GM18873 (cell line): ENCODE data around the gene RO60.

Experiments
- ATAC-seq: cut with Tn5 transposase; IDR thresholded peaks from one replicate; pipeline ENCODE4 v1.9.1; 2021; ENCODE audit warnings: mild to moderate bottlenecking, moderate library complexity, moderate number of reproducible peaks; ENCODE audit not compliant: unreplicated experiment, low FRiP score

The RO60 gene

GRCh38 chr1:193060406-193060805 is 994 bp downstream of the RO60 start:
- ATAC-seq, result no peak

GRCh38 chr1:193060938-193061337 is 1.5 kb downstream of the RO60 start:
- ATAC-seq, result no peak

- no peak for ATAC-seq
These were observed 3.5 kb downstream of the RO60 start for GRCh38 chr1:193062698-193063463.

GRCh38 chr1:193065954-193066353 is 6.5 kb downstream of the RO60 start:
- no peak for ATAC-seq

- no peak for ATAC-seq
These were observed 7.2 kb downstream of the RO60 start for GRCh38 chr1:193066606-193067005.

GRCh38 chr1:193068013-193068412 is 8.6 kb downstream of the RO60 start:
- no peak for ATAC-seq

- ATAC-seq, result no peak
These were observed 10.5 kb downstream of the RO60 start for GRCh38 chr1:193069748-193070385.

GRCh38 chr1:193070386-193070753 is 11.0 kb downstream of the RO60 start:
- no peak for ATAC-seq

- no peak for ATAC-seq
These were observed 11.5 kb downstream of the RO60 start for GRCh38 chr1:193070942-193071341.

- no peak for ATAC-seq
These were observed 18.6 kb downstream of the RO60 start for GRCh38 chr1:193077991-193078390.

- no peak for ATAC-seq
These were observed 19.8 kb downstream of the RO60 start for GRCh38 chr1:193079187-193079586.

- peak; percentile 96 for ATAC-seq
These were observed 24.1 kb downstream of the RO60 start for GRCh38 chr1:193083365-193084088.

GRCh38 chr1:193085263-193085662 is 25.9 kb downstream of the RO60 start:
- no peak for ATAC-seq

GRCh38 chr1:193086342-193086741 is 26.9 kb downstream of the RO60 start:
- no peak for ATAC-seq

- ATAC-seq, result no peak
These were observed 28.5 kb downstream of the RO60 start for GRCh38 chr1:193087893-193088292.

GRCh38 chr1:193090865-193091264 is 31.5 kb downstream of the RO60 start:
- ATAC-seq, result no peak

GRCh38 chr1:193094112-193094511 is 34.7 kb downstream of the RO60 start:
- ATAC-seq, result no peak

- ATAC-seq, result no peak
These were observed 43.2 kb downstream of the RO60 start for GRCh38 chr1:193102662-193103061.

- ATAC-seq, result no peak
These were observed 44.5 kb downstream of the RO60 start for GRCh38 chr1:193103759-193104501.

- peak; percentile 26 for ATAC-seq
These were observed 45.1 kb downstream of the RO60 start for GRCh38 chr1:193104502-193104906.
